ENCODE results near the gene IFT88.

- TF ChIP-seq CTCF (IDR thresholded peaks at IDR 0.05; ENCODE audit: poor library complexity, severe bottlenecking) (no peak), EP300 (conservative IDR thresholded peaks at IDR 0.05; ENCODE audit: poor library complexity, severe bottlenecking) (no peak), REST (IDR thresholded peaks at IDR 0.05; ENCODE audit: borderline replicate concordance) (no peak)
Measured at GRCh38 chr13:20573636-20574035, 6.7 kb downstream of the IFT88 start.
